HG02588 (cell line): ENCODE measurements around the gene SLC35F2.
A peak's percentile ranks its signal among the peaks of the same experiment; 100 is the strongest.
"Not testable (repeated sequence)": the region's sequence is repeated elsewhere in the genome, so short reads cannot be mapped to it uniquely, and the experiment has no call there.

ENCODE experiments used
- ATAC-seq: cut with Tn5 transposase; IDR thresholded peaks from one replicate; pipeline ENCODE4 v1.9.1; 2021; ENCODE audit warnings: mild to moderate bottlenecking, moderate library complexity; ENCODE audit not compliant: unreplicated experiment

SLC35F2 gene

GRCh38 chr11:107842412-107843100, 16.0 kb downstream of the SLC35F2 start:
- no peak for ATAC-seq

GRCh38 chr11:107840129-107840484, 18.5 kb downstream of the SLC35F2 start:
- ATAC-seq, result peak; percentile 16

GRCh38 chr11:107836851-107837250, 21.7 kb downstream of the SLC35F2 start:
- ATAC-seq, result no peak

- no peak for ATAC-seq
Observed at GRCh38 chr11:107834995-107835394, 23.6 kb downstream of the SLC35F2 start.

- ATAC-seq, result not testable (repeated sequence)
Observed at GRCh38 chr11:107833926-107834325, 24.7 kb downstream of the SLC35F2 start.

GRCh38 chr11:107830915-107831540, 27.6 kb downstream of the SLC35F2 start:
- no peak for ATAC-seq

- ATAC-seq, result no peak
Observed at GRCh38 chr11:107827041-107827440, 31.5 kb downstream of the SLC35F2 start.

- no peak for ATAC-seq
Observed at GRCh38 chr11:107825875-107826274, 32.7 kb downstream of the SLC35F2 start.

- no peak for ATAC-seq
Observed at GRCh38 chr11:107824668-107825369, 33.8 kb downstream of the SLC35F2 start.

- no peak for ATAC-seq
Observed at GRCh38 chr11:107821199-107821927, 37.2 kb downstream of the SLC35F2 start.

- ATAC-seq, result no peak
Observed at GRCh38 chr11:107819361-107820014, 39.1 kb downstream of the SLC35F2 start.

GRCh38 chr11:107818491-107818890, 40.1 kb downstream of the SLC35F2 start:
- no peak for ATAC-seq

GRCh38 chr11:107816028-107816427, 42.6 kb downstream of the SLC35F2 start:
- no peak for ATAC-seq

GRCh38 chr11:107810875-107811274, 47.7 kb downstream of the SLC35F2 start:
- ATAC-seq, result no peak

- no peak for ATAC-seq
Observed at GRCh38 chr11:107808521-107808920, 50.1 kb downstream of the SLC35F2 start.

- no peak for ATAC-seq
Observed at GRCh38 chr11:107804971-107805370, 53.6 kb downstream of the SLC35F2 start.

- no peak for ATAC-seq
Observed at GRCh38 chr11:107804211-107804610, 54.4 kb downstream of the SLC35F2 start.

GRCh38 chr11:107801641-107802040, 56.9 kb downstream of the SLC35F2 start:
- no peak for ATAC-seq

GRCh38 chr11:107799218-107799859, 59.2 kb downstream of the SLC35F2 start:
- peak; percentile 82 for ATAC-seq

GRCh38 chr11:107792049-107792443, 66.5 kb downstream of the SLC35F2 start:
- no peak for ATAC-seq
